Left ventricle myocardium inferior (tissue), 1 donor: ENCODE measurements around the gene PCDH15. TPM values are rescaled to one million over a fixed set of nuclear protein-coding genes. Genes with fewer than 3 reads are reported as not detected.

Source experiments
- DNase-seq: peaks from one replicate; pipeline ENCODE4 v3.0.0-alpha.2; 2020
- H3K27ac ChIP-seq: fragments of 200-600 bp; replicated peaks from 2 replicates; pipeline ENCODE4 v1.8.0; 2021
- H3K27me3 ChIP-seq: fragments of 200-600 bp; 2 replicates; pipeline ENCODE4 v1.8.0; 2021; ENCODE audit warnings: low read depth
- H3K36me3 ChIP-seq: fragments of 200-600 bp; 2 replicates; pipeline ENCODE4 v1.8.0; 2021
- H3K4me1 ChIP-seq: fragments of 200-600 bp; 2 replicates; pipeline ENCODE4 v1.8.0; 2021
- H3K4me3 ChIP-seq: fragments of 200-600 bp; 2 replicates; pipeline ENCODE4 v1.8.0; 2021; ENCODE audit warnings: mild to moderate bottlenecking, moderate library complexity
- H3K9me3 ChIP-seq: fragments of 200-600 bp; replicated peaks from 2 replicates; pipeline ENCODE4 v1.8.0; 2021
- intact Hi-C: fragments of 100-400 bp; cut with micrococcal nuclease; formaldehyde crosslinking; loops from one replicate; pipeline ENCODE4 v1.11.0; 2022
- total RNA-seq: library from RNA; stranded (reverse); fragmentation: NEBNext Ultra II Directional; extraction: Animal tissue kit (Norgen Biotek cat#: 25700); gene quantifications from one replicate; pipeline ENCODE4 v1.2.1, GENCODE V29; 2021
- TF ChIP-seq, protein P1 (sequence below): fragments of 200-600 bp; IDR thresholded peaks from 2 replicates; pipeline ENCODE4 v1.8.0; 2021; ENCODE audit warnings: antibody characterized with exemption, mild to moderate bottlenecking, borderline replicate concordance
- donor health status: DM: no; HTN: yes; CAD: no; lungs with severe emphysema.

The PCDH15 gene
- total RNA-seq, 1 donor from 2014 or later: 0.19 TPM

DNA sequence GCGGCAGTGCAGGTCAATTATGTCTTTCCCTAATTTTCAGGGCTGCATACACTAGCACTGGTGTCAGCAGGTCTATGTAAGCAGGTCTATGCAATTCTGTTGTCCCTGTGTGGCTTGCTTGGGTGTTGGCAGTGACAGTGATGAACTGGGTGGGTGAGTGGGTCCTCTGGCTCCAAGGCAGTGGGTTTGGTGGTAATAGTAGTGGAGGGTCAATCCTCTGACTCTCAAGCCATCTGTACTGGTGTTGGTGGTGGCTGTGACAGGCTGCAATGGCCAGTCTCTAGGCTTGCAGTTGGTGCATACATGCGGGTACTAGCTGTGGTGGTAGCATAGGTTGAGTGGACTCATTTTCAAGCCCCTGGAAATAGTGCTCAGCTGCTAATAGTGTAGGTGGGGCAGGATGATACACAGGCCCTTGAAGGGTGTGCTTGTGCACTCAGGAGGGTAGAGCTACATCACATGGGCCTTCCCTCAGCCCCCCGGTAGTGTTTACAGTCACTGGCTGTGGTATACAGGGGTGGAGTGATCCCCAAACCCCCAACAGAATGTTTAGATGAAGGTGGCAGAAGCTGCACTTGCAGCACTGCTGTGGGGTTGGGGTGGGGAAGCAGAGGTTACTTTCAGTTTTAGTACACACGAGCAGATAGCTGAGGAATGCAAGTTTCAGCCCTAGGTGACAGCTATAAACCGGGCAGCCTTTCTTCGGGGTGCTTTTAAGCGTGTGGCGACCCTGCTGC is 331.3 kb downstream of the PCDH15 start:
- intact Hi-C loops: no loop called here
- no peaks in the 10 kb centered on the region for H3K36me3 ChIP-seq
- no peak overlapping the region for H3K27ac ChIP-seq
- no peak overlapping the region for H3K4me3 ChIP-seq
- no peaks in the 10 kb centered on the region for H3K4me1 ChIP-seq
- TF ChIP-seq, protein P1, sequence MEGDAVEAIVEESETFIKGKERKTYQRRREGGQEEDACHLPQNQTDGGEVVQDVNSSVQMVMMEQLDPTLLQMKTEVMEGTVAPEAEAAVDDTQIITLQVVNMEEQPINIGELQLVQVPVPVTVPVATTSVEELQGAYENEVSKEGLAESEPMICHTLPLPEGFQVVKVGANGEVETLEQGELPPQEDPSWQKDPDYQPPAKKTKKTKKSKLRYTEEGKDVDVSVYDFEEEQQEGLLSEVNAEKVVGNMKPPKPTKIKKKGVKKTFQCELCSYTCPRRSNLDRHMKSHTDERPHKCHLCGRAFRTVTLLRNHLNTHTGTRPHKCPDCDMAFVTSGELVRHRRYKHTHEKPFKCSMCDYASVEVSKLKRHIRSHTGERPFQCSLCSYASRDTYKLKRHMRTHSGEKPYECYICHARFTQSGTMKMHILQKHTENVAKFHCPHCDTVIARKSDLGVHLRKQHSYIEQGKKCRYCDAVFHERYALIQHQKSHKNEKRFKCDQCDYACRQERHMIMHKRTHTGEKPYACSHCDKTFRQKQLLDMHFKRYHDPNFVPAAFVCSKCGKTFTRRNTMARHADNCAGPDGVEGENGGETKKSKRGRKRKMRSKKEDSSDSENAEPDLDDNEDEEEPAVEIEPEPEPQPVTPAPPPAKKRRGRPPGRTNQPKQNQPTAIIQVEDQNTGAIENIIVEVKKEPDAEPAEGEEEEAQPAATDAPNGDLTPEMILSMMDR: no peak
- H3K27me3 ChIP-seq: no peaks in the 10 kb centered on the region
- no peaks in the 10 kb centered on the region for H3K9me3 ChIP-seq
- no peak for DNase-seq

DNA sequence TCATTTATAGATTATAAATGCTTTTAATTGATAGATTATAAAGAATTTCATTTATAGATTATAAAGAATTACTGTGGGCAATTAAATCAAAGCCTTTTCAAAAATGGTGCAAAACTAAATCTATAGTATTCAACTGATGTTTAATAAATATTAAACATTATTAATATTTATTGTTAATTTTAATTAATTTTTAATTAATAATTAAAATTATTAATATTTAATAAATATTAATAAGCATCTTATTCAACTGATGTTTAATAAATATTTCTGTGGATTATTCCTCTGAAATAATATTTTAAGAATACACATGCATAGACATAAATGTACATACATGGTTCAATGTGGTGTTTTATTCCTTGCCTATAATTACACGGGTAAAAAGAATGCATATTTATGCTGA is 346.8 kb downstream of the PCDH15 start:
- Histone ChIP-seq H3K9me3 (no peaks in the 10 kb centered on the region), H3K4me3 (no peak overlapping the region), H3K27me3 (no peaks in the 10 kb centered on the region), H3K4me1 (no peaks in the 10 kb centered on the region), H3K36me3 (no peaks in the 10 kb centered on the region), H3K27ac (no peak overlapping the region)
- intact Hi-C loops: no loop called here
- TF ChIP-seq, protein P1: no peak
- DNase-seq: no peak

DNA sequence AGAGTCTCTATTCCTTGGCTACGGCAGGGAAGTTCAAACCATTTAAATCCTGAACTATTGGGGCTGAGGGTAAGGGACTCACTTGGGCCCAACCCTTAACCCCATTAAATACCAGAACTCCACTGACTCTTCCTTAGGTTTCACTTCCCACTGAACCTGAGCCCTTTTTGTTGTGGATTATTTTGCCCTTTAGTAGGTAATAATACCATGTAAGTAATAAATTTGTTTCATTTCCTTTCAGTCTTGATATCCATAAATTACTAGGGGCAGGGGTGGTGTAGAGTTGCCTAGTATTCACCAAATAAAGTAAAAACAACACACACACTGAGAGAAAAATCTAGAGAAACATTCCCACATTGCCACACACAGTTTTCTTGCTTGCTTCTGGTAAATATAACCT is 352.0 kb downstream of the PCDH15 start:
- DNase-seq: no peak
- H3K36me3 ChIP-seq: no peaks in the 10 kb centered on the region
- H3K9me3 ChIP-seq: no peaks in the 10 kb centered on the region
- TF ChIP-seq, protein P1: no peak
- no peak overlapping the region for H3K4me3 ChIP-seq
- H3K4me1 ChIP-seq: no peaks in the 10 kb centered on the region
- intact Hi-C loops: no loop called here
- H3K27ac ChIP-seq: no peak overlapping the region
- no peaks in the 10 kb centered on the region for H3K27me3 ChIP-seq

DNA sequence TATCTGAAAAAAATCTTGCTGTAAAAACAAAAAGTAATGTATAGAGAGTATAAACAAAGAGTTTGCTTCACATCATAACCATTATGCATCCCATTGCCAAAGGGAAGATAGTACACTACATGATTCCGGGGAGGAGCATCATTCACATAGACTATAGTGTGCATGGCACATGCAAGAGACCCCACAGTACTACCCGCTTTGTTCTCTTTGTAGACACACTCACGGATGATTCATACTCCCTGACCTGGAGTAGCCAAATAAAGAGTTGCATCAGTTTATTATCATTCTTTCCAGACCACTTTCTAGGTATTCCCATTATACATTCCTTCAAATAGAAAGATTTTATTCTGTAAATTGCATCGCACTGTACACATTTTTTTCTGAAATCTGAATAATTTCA is 356.9 kb downstream of the PCDH15 start:
- TF ChIP-seq, protein P1: no peak
- intact Hi-C loops: no loop called here
- Histone ChIP-seq H3K9me3 (no peaks in the 10 kb centered on the region), H3K36me3 (no peaks in the 10 kb centered on the region), H3K27ac (no peak overlapping the region), H3K27me3 (no peaks in the 10 kb centered on the region), H3K4me1 (no peaks in the 10 kb centered on the region), H3K4me3 (no peak overlapping the region)
- DNase-seq: no peak

DNA sequence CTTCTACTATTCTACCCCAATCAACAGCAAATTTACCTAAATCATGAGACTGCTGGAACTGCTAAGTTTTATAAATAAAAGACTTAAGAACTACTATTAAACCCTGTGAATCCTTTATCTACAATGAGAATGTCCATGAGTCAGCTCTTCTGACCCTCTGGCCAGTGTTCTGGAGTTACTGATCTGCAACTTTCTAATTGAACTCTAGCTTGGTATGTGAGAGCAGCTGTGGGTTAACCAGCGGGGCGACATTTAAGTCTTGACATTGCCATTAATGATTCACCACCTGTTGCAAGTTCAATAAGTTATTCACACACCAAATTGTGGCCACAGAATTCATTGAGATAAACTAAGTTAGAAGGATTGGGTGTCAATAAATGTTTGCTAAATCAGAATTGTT is 359.8 kb downstream of the PCDH15 start:
- no peak overlapping the region for H3K27ac ChIP-seq
- H3K4me3 ChIP-seq: no peak overlapping the region
- TF ChIP-seq, protein P1: no peak
- intact Hi-C loops: no loop called here
- H3K27me3 ChIP-seq: no peaks in the 10 kb centered on the region
- no peak for DNase-seq
- H3K4me1 ChIP-seq: no peaks in the 10 kb centered on the region
- H3K36me3 ChIP-seq: no peaks in the 10 kb centered on the region
- H3K9me3 ChIP-seq: no peaks in the 10 kb centered on the region
